GM13976 (cell line): ENCODE measurements around the gene GPR135.

ENCODE experiments used
- DNase-seq: peaks from one replicate; pipeline ENCODE4 v3.0.0; 2012; ENCODE audit warnings: low spot score
- in situ Hi-C: fragments of 300-500 bp; cut with MboI; formaldehyde crosslinking; loops from one replicate; pipeline ENCODE4 v1.12.0; 2022; ENCODE audit warnings: low sequenced_read_pairs, mixed read lengths, inconsistent platforms; ENCODE audit not compliant: unreplicated experiment
- TF ChIP-seq, protein P1 (sequence below): IDR thresholded peaks from 2 replicates; pipeline ENCODE4 v1.5.1; 2012; ENCODE audit warnings: borderline replicate concordance, mild to moderate bottlenecking; ENCODE audit not compliant: insufficient read depth; ENCODE audit errors: extremely low read depth, missing control alignments, control extremely low read depth

The GPR135 gene

GRCh38 chr14:59507063-59507751 is 42.0 kb upstream of the GPR135 start:
- peak; percentile 42 for DNase-seq
- TF ChIP-seq, protein P1, sequence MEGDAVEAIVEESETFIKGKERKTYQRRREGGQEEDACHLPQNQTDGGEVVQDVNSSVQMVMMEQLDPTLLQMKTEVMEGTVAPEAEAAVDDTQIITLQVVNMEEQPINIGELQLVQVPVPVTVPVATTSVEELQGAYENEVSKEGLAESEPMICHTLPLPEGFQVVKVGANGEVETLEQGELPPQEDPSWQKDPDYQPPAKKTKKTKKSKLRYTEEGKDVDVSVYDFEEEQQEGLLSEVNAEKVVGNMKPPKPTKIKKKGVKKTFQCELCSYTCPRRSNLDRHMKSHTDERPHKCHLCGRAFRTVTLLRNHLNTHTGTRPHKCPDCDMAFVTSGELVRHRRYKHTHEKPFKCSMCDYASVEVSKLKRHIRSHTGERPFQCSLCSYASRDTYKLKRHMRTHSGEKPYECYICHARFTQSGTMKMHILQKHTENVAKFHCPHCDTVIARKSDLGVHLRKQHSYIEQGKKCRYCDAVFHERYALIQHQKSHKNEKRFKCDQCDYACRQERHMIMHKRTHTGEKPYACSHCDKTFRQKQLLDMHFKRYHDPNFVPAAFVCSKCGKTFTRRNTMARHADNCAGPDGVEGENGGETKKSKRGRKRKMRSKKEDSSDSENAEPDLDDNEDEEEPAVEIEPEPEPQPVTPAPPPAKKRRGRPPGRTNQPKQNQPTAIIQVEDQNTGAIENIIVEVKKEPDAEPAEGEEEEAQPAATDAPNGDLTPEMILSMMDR, result peak; percentile 90
- in situ Hi-C loops, result no loop called here

DNA sequence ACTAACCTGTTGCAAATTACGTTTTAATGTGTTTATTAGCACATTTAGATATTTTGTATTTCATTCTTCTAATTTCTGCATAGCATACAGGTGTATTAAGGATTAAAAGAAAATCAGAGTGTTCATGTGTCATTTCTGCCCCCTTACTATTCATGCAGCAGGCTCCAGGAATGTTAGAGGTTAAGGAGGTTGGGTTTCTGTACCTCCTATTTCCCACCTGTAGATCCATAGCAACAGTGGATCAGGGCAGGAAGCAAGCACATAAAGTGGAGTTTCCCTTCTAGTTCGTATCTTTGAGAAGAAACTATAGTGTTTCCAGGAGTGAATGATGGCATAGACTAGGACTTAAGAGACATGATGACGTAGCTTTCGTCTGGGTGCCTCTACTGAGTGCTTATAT is 38.1 kb upstream of the GPR135 start:
- in situ Hi-C loops, result no loop called here
- TF ChIP-seq, protein P1, result no peak
- no peak for DNase-seq

DNA sequence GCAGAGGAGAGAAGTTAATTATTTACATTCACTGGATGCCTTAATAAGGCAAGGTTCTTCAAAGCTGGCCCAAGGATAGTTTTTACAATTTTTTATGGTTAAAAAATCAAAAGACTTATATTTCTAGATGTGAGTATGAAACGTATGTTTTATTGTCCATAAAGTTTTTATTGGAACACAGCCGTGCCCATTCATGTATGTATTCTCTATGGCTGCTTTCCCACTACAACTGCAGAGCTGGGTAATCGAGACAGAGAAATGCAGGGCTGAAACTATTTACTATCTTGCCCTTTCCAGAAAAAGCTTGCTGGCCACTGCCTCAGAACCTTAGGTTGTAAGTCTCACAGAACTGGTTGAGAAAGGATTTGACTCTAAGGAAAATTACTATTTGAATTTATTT is 35.6 kb upstream of the GPR135 start:
- in situ Hi-C loops, result no loop called here
- TF ChIP-seq, protein P1, result no peak
- DNase-seq, result no peak

- in situ Hi-C loops, result no loop called here
- TF ChIP-seq, protein P1, result no peak
- DNase-seq, result no peak
These were observed 27.2 kb upstream of the GPR135 start for GRCh38 chr14:59492384-59492783.

GRCh38 chr14:59490756-59491155 is 25.6 kb upstream of the GPR135 start:
- TF ChIP-seq, protein P1, result no peak
- in situ Hi-C loops, result no loop called here
- DNase-seq, result no peak

GRCh38 chr14:59484639-59485175 is 19.5 kb upstream of the GPR135 start:
- no peak for DNase-seq

More at GRCh38 chr14:59484639-59485175, 19.5 kb upstream of the GPR135 start:
- in situ Hi-C loops, result no loop called here
- TF ChIP-seq, protein P1, result no peak
